ENCODE data around the gene LANCL2.

GRCh38 chr7:55426676-55427075 lies 61.5 kb downstream of the LANCL2 start:
- TF ChIP-seq CTCF (IDR thresholded peaks at IDR 0.05) (no peak), POLR2A (IDR thresholded peaks at IDR 0.05) (no peak)
